GM21786 (cell line): ENCODE data around the gene HECTD3.

ENCODE experiments used
- ATAC-seq: cut with Tn5 transposase; IDR thresholded peaks from one replicate; pipeline ENCODE4 v1.9.1; 2021; ENCODE audit not compliant: unreplicated experiment

The HECTD3 gene

GRCh38 chr1:45010855-45011811 lies at the start of gene HECTD3:
Gene HECTD3, minus strand, starts transcription at chr1:45011324. Its CDS starts 67 bp downstream, at chr1:45011257.
- peak; percentile 72 for ATAC-seq

GRCh38 chr1:45059829-45060228 lies 48.7 kb upstream of the HECTD3 start:
- no peak for ATAC-seq

- ATAC-seq = no peak
Observed at GRCh38 chr1:45057542-45057941, 46.4 kb upstream of the HECTD3 start.

- no peak for ATAC-seq
Observed at GRCh38 chr1:45051005-45051772, 40.1 kb upstream of the HECTD3 start.

- no peak for ATAC-seq
Observed at GRCh38 chr1:45047032-45047431, 35.9 kb upstream of the HECTD3 start.

GRCh38 chr1:45044916-45045315 lies 33.8 kb upstream of the HECTD3 start:
- ATAC-seq = no peak

GRCh38 chr1:45043094-45043493 lies 32.0 kb upstream of the HECTD3 start:
- no peak for ATAC-seq

GRCh38 chr1:45040297-45040696 lies 29.2 kb upstream of the HECTD3 start:
- no peak for ATAC-seq

GRCh38 chr1:45038661-45039364 lies 27.7 kb upstream of the HECTD3 start:
- no peak for ATAC-seq

GRCh38 chr1:45038240-45038639 lies 27.1 kb upstream of the HECTD3 start:
- no peak for ATAC-seq

GRCh38 chr1:45037456-45037855 lies 26.3 kb upstream of the HECTD3 start:
- no peak for ATAC-seq

GRCh38 chr1:45035631-45036301 lies 24.6 kb upstream of the HECTD3 start:
- no peak for ATAC-seq

- peak; percentile 80 for ATAC-seq
Observed at GRCh38 chr1:45033356-45033755, 22.2 kb upstream of the HECTD3 start.

- no peak for ATAC-seq
Observed at GRCh38 chr1:45032837-45033236, 21.7 kb upstream of the HECTD3 start.

- no peak for ATAC-seq
Observed at GRCh38 chr1:45026446-45026845, 15.3 kb upstream of the HECTD3 start.

- ATAC-seq = no peak
Observed at GRCh38 chr1:45023663-45024062, 12.5 kb upstream of the HECTD3 start.

GRCh38 chr1:45018599-45019230 lies 7.6 kb upstream of the HECTD3 start:
- ATAC-seq = peak; percentile 71

GRCh38 chr1:45016767-45017166 lies 5.6 kb upstream of the HECTD3 start:
- ATAC-seq = no peak

- ATAC-seq = no peak
Observed at GRCh38 chr1:45016090-45016697, 5.1 kb upstream of the HECTD3 start.

- no peak for ATAC-seq
Observed at GRCh38 chr1:45015683-45016082, 4.6 kb upstream of the HECTD3 start.
